GM19043 (cell line): ENCODE data around the gene ZBTB44.
A peak's percentile ranks its signal among the peaks of the same experiment; 100 is the strongest.
"Not testable (repeated sequence)": the region's sequence is repeated elsewhere in the genome, so short reads cannot be mapped to it uniquely, and the experiment has no call there.

ENCODE experiments used
- ATAC-seq: cut with Tn5 transposase; IDR thresholded peaks from one replicate; pipeline ENCODE4 v1.9.1; 2021; ENCODE audit warnings: low read depth; ENCODE audit not compliant: unreplicated experiment

ZBTB44 gene

GRCh38 chr11:130314750-130315285 is at the start of gene ZBTB44:
ZBTB44 (minus strand) TSS chr11:130314917; CDS start chr11:130261873, 53,044 bp downstream.
- ATAC-seq, result peak; percentile 55

- no peak for ATAC-seq
These were observed 44.7 kb upstream of the ZBTB44 start for GRCh38 chr11:130359419-130359818.

GRCh38 chr11:130358398-130358797 is 43.7 kb upstream of the ZBTB44 start:
- no peak for ATAC-seq

- ATAC-seq, result no peak
These were observed 32.5 kb upstream of the ZBTB44 start for GRCh38 chr11:130347261-130347660.

- no peak for ATAC-seq
These were observed 30.1 kb upstream of the ZBTB44 start for GRCh38 chr11:130344841-130345240.

GRCh38 chr11:130340671-130341319 is 26.1 kb upstream of the ZBTB44 start:
- no peak for ATAC-seq

GRCh38 chr11:130338667-130339066 is 23.9 kb upstream of the ZBTB44 start:
- no peak for ATAC-seq

GRCh38 chr11:130337281-130338089 is 22.8 kb upstream of the ZBTB44 start:
- no peak for ATAC-seq

GRCh38 chr11:130331397-130331796 is 16.7 kb upstream of the ZBTB44 start:
- ATAC-seq, result not testable (repeated sequence)

GRCh38 chr11:130330101-130330684 is 15.5 kb upstream of the ZBTB44 start:
- no peak for ATAC-seq

- ATAC-seq, result no peak
These were observed 13.7 kb upstream of the ZBTB44 start for GRCh38 chr11:130328420-130328819.

- no peak for ATAC-seq
These were observed 13.0 kb upstream of the ZBTB44 start for GRCh38 chr11:130327716-130328115.

GRCh38 chr11:130325691-130326090 is 11.0 kb upstream of the ZBTB44 start:
- no peak for ATAC-seq

- ATAC-seq, result no peak
These were observed 9.0 kb upstream of the ZBTB44 start for GRCh38 chr11:130323452-130324450.

GRCh38 chr11:130322126-130322525 is 7.4 kb upstream of the ZBTB44 start:
- ATAC-seq, result no peak

GRCh38 chr11:130318031-130318673 is 3.4 kb upstream of the ZBTB44 start:
- ATAC-seq, result no peak

GRCh38 chr11:130315354-130315970 is 745 bp upstream of the ZBTB44 start:
- no peak for ATAC-seq

GRCh38 chr11:130314184-130314749 is 450 bp downstream of the ZBTB44 start:
- peak; percentile 40 for ATAC-seq
